Right kidney (tissue), 9 donors: Measurements from ENCODE around the gene CCDC78.
A peak's percentile ranks its signal among the peaks of the same experiment; 100 is the strongest.

Source experiments
- DNase-seq: peaks from one replicate; pipeline ENCODE4 v3.0.0-alpha.2; 2016
- long read RNA-seq, 8 donors: transcript quantifications; one replicate each; lab custom pipeline, GENCODE V29; 2026

The CCDC78 gene
- long read RNA-seq, donor 1: 0 reads
- long read RNA-seq, donor 2: 0 reads
- long read RNA-seq, donor 3: 0 reads
- long read RNA-seq, donor 4: 0 reads
- long read RNA-seq, donor 5: 0 reads
- long read RNA-seq, donor 6: 0 reads
- long read RNA-seq, donor 7: 0 reads
- long read RNA-seq, donor 8: 0 reads

DNA sequence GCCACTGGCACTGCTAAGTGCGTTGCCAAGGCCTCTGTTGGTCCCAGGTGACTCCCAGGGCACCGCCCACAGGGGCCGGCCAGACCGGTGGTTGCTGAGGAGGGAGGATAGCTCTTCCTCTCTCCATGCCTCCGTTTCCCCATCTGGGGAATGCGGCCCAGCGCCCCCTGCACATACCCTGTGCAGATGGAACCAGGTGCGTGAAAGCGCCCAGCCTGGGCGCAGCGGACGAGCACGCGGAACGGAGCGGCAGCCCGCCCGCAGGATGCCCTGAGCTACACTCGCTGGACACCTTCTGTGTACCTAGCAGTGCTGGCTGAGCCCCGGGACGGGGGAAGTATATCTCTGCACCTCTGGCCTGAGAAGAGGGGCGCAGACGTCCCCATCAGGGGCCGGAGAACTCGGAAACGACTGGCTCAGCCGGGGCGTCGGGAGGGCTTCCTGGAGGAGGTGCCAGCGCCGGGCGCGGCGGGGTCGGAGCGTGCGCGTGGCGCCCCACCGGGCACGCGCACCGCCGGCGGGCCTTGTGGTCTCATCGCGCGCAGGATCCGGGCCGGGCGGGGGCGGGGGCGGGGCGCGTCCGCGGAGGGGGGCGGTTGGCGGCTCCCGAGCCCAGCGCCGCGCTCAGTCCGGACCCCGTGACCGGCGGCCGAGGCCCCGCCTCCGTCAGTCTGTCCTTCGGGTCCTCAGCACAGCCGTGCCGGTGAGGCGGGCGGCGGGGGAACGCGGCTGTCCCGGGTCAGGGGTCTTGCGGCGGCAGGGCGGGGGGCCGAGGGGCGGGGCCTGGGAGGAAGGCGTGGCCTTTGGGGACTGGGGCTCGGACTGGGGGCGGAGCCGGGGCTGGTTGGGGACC, at the start of gene CCDC78, which contains the start of gene HAGHL:
Gene CCDC78, minus strand, starts transcription at position 6 of the 853 bp plus-strand sequence. CDS start 76 bp downstream, outside the sequence.
Gene HAGHL, plus strand, starts transcription at position 669 of the 853 bp plus-strand sequence. CDS start 404 bp downstream, outside the sequence.
- peak; percentile 45 for DNase-seq

DNA sequence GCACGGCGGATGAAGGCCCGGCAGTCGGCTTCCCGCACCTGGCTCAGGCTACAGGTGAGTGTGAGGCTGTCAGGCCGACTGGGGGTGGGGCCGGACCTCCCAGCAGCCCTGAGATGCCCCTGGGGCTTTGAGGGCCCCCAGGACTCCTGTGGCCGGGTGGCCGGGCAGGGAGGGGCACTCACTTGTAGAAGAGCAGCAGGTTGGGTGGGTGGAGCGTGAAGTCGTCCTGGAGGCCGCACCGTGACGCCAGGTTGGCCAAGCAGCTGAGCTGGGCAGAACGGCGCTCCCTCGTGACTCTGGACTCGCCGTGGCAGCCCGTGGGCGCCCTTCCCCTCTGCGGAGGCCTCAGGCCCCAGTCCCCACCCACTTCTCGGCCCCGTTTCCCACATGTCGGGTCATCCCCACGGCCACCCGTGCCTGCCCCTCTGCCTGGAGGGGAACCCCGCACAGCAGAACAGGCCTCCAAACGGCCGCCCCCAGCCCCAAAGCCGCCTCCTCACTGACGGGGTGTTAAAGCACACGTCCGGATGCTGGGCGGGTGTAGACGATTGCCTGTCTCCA, 49.1 kb upstream of the CCDC78 start:
- DNase-seq: no peak

DNA sequence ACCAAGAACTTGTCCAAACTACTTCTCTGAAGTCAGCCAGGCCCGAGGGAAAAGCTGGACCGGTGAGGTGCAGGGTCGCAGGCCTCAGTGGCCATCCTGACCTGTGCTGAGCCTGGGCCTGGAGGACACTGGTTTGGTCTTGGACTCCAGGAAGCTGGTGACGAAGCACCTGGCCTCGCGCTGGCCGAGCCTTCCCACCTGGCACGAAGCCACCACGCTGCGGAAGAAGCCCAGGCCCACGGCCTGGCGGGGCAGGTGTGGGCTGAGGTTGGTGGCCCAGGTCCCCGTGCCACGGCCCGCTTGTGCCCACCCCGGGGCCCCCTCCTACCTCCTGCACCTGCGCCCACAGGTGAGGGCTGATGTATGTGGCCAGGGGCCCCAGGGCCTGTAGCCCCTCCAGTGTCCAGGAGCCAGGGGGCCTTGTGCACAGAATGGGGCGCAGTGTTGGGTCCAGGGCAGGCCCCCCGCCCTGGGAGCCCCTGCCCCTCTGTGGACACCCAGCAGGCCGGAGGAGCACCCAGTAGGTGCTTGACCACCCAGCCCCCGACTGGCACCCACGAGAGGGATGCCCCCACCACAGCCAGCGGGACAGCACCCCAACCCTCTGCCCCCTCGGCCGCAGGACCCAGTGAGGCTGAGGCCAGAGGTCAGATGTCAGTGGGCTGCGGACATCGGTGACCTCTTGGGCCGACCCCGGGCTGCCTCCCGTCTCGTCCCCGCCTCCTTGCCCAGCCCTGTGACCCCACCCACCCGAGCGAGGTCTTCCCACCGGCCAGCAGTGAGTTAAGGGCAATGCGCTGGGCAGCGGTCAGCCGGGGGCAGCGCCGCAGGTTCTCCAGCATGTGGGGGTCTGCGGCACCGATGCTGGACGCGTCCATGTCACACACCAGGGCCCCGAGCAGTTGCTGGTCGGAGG, 48.1 kb upstream of the CCDC78 start:
- DNase-seq: no peak

- DNase-seq: no peak
Observed at GRCh38 chr16:772959-773358, 46.7 kb upstream of the CCDC78 start.

- no peak for DNase-seq
Observed at GRCh38 chr16:770411-770810, 44.2 kb upstream of the CCDC78 start.

- DNase-seq: no peak
Observed at GRCh38 chr16:769934-770333, 43.7 kb upstream of the CCDC78 start.

DNA sequence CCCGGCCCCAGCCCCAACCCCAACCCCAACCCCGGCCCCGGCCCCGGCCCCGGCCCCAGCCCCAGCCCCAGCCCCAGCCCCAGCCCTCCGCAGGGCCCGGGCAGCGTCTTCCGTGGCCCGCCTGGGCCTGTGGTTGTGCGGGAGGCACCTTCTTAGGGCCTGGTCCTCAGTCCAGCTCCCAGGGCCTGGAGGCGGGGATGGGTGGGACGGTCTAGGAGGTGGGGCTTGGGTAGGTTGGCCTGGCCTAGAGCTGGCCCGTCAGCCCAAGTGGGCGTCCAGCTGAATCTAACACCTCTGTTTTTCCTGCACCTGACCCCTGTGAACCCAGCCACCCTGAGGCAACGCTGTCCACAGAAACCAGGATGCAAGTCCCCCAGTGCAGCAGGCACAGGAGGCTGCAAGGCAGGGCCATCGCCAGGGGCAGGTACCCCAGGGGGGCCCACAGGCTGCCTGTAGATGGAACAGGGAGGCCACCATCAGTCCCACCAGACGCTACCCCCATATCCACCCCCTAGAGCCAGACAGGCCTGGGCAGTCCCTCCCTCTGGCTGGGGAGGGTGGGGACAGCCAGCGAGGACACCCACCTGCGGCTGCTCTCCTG, 43.0 kb upstream of the CCDC78 start:
- no peak for DNase-seq

DNA sequence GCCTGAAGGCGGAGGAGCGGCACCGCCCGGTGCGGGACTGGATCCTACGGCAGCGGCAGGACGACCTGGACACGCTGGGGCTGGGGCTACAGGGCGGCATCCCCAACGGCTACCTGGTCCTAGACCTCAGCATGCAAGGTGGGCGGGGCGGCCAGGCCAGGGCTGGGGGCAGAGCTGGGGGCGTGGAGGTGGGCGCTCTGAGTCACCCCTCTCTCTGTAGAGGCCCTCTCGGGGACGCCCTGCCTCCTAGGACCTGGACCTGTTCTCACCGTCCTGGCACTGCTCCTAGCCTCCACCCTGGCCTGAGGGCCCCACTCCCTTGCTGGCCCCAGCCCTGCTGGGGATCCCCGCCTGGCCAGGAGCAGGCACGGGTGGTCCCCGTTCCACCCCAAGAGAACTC, 42.2 kb upstream of the CCDC78 start:
- DNase-seq: no peak

- no peak for DNase-seq
Observed at GRCh38 chr16:767743-768235, 41.5 kb upstream of the CCDC78 start.

- no peak for DNase-seq
Observed at GRCh38 chr16:766820-767640, 40.8 kb upstream of the CCDC78 start.

GRCh38 chr16:766008-766819, 40.0 kb upstream of the CCDC78 start:
- no peak for DNase-seq

DNA sequence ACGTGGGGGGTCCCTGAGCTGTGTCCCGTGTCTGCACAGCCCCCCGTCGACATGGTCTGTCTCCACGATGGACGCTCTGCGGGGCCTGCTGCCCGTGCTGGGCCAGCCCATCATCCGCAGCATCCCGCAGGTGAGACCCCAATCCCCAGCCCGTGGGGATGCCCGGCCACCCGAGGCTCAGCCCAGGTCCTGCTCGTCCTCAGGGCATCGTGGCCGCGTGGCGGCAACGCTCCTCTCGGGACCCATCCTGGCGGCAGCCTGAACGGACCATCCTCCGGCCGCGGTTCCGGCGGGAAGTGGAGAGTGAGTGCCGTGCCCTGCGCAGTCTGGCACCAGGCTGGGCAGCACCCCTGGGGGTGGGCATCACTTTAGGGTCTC, 39.2 kb upstream of the CCDC78 start:
- DNase-seq: no peak

- no peak for DNase-seq
Observed at GRCh38 chr16:764848-765487, 38.7 kb upstream of the CCDC78 start.

DNA sequence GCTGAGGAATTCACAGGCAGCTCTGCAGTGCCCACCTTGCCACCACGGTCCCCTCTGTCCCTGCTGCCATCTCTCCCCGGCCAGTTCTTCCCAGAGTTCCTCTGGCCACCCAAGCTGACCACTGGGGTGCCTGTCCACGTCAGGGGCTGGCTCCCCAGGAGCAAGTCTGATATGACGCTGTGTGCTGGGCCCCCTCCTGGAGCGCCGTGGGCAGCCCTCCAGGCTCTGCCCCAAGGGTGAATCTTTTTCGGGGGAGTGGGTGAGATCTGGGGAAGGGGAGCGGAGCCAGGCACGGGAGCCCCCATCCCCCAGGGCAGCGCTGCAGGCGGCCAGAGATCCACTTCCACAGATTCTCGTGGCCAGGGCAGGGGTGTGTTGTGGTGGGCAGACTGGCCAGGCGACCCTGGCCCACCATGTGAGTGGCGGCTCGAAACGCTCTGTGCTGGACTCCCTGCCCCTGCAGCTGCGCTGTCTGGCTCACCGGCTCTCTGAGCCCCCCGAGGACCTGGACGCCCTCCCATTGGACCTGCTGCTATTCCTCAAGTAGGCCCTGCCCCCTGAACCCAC, 38.0 kb upstream of the CCDC78 start:
- no peak for DNase-seq

DNA sequence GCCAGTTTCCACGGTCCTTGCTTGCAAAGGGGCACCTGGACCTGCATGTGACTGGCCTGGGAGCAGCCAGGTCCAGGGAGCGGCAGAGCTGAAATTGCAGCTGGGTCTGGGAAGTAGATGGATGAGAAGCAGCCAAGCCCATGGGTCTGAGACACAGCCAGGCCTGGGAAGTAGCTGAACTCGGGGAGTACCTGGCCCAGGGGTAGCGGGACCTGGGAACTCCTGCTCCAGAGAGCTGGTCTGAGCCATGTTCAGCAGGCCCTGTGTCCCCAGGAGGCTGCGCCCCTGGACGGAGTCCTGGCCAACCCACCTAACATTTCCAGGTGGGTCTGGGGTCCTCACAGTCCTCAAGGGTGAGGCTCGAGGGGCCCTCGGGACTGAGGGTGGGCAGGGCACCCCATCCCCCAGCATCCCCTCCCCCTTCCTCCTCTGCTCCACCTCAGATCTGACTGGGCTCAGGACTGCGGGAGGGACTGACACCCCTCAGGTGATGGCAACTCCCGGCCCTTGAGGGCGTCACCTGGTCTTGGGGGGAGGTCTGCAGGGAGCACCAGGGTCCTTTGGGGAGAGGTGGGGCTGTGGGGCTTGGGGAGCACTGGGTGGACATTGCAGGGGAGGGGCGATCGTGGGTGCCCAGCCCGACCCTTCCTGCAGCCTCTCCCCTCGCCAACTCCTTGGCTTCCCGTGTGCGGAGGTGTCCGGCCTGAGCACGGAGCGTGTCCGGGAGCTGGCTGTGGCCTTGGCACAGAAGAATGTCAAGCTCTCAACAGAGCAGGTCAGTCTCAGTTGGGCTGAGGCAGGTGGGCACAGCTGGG, 37.3 kb upstream of the CCDC78 start:
- no peak for DNase-seq

DNA sequence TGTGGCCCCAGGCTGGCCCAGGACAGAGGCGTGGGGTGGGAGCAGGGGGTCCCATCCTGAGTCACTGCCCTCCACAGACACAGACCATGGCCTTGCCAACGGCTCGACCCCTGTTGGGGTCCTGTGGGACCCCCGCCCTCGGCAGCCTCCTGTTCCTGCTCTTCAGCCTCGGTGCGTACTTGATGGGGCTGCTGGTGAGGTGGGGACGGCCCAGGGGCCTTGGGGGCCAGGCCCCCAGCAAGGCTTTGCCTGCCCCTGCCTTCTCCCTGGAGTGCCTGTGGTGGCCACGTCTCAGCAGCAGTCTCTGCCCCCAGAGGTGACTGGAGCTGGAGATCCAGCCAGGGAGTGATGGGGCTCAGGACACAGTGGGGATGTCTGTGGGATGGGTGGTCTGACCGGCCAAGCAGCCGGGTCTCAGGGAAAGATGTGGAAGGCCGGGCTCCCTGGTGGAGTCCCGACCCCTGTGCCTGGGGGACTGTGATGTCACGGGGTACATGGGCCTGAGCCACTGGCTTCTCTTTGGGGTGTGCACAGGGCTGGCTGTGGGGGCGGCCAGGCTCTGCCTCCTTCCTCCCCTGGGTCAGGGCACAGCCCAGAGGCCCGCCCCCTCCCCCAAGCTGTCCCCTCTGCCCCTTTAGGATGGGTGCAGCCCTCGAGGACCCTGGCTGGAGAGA, 36.5 kb upstream of the CCDC78 start:
- DNase-seq: no peak

- no peak for DNase-seq
Observed at GRCh38 chr16:761625-762513, 35.6 kb upstream of the CCDC78 start.
